ENCODE measurements around the gene SLC22A15. TPM values are rescaled to one million over a fixed set of nuclear protein-coding genes. Genes with fewer than 3 reads are reported as not detected.

The SLC22A15 gene
- total RNA-seq, 1 experiment from 2014 or later = 0.16 TPM

GRCh38 chr1:116105996-116106395 is 129.7 kb downstream of the SLC22A15 start:
- no peaks in the 10 kb centered on the region for H3K27me3 Mint-ChIP-seq (ENCODE audit: insufficient read depth, unreplicated experiment)
- no peaks in the 10 kb centered on the region for H3K9me3 Mint-ChIP-seq (ENCODE audit: unreplicated experiment)
- H3K4me1 ChIP-seq = peaks cover 18% of the 10 kb centered on the region
- H3K4me3 Mint-ChIP-seq (ENCODE audit: unreplicated experiment) = no peak overlapping the region
- no peak overlapping the region for H3K4me3 ChIP-seq (ENCODE audit: low read depth, low read length)
- POLR2A ChIA-PET = no interaction called here
- CTCF ChIA-PET = no interaction called here
- DNase-seq = no peak
- no peak for TF ChIP-seq CTCF (IDR thresholded peaks at IDR 0.05; ENCODE audit: insufficient read depth in 1 of 2, low read depth in 1 of 2, low read length in 1 of 2, severe bottlenecking in 1 of 2, unreplicated experiment in 1 of 2)
- H3K36me3 ChIP-seq (ENCODE audit: control insufficient read depth, insufficient read depth, low read length) = no peaks in the 10 kb centered on the region
- H3K27ac Mint-ChIP-seq (ENCODE audit: unreplicated experiment) = no peak overlapping the region
- H3K9me3 ChIP-seq = no peaks in the 10 kb centered on the region
- no peaks in the 10 kb centered on the region for H3K27me3 ChIP-seq (replicated peaks; ENCODE audit: control insufficient read depth, insufficient read depth, low read length)
- intact Hi-C loops (cut with micrococcal nuclease; ENCODE audit: unreplicated experiment) = no loop called here
- BruUV-seq (replicated peaks) = no TSS peak
- no peaks in the 10 kb centered on the region for H3K36me3 Mint-ChIP-seq (ENCODE audit: insufficient read depth, unreplicated experiment)
- peaks cover 10% of the 10 kb centered on the region for H3K4me1 Mint-ChIP-seq (ENCODE audit: low read depth, unreplicated experiment)

GRCh38 chr1:116106646-116107045 is 130.3 kb downstream of the SLC22A15 start:
- no peak for TF ChIP-seq CTCF (IDR thresholded peaks at IDR 0.05; ENCODE audit: insufficient read depth in 1 of 2, low read depth in 1 of 2, low read length in 1 of 2, severe bottlenecking in 1 of 2, unreplicated experiment in 1 of 2)
- Histone ChIP-seq H3K4me3 (ENCODE audit: low read depth, low read length) (no peak overlapping the region), H3K27me3 (replicated peaks; ENCODE audit: control insufficient read depth, insufficient read depth, low read length) (no peaks in the 10 kb centered on the region), H3K9me3 (no peaks in the 10 kb centered on the region), H3K4me1 (peaks cover 23% of the 10 kb centered on the region), H3K36me3 (ENCODE audit: control insufficient read depth, insufficient read depth, low read length) (no peaks in the 10 kb centered on the region)
- Mint-ChIP-seq H3K9me3 (ENCODE audit: unreplicated experiment) (no peaks in the 10 kb centered on the region), H3K36me3 (ENCODE audit: insufficient read depth, unreplicated experiment) (no peaks in the 10 kb centered on the region), H3K27ac (ENCODE audit: unreplicated experiment) (no peak overlapping the region), H3K27me3 (ENCODE audit: insufficient read depth, unreplicated experiment) (no peaks in the 10 kb centered on the region), H3K4me1 (ENCODE audit: low read depth, unreplicated experiment) (peaks cover 13% of the 10 kb centered on the region), H3K4me3 (ENCODE audit: unreplicated experiment) (no peak overlapping the region)
- ChIA-PET POLR2A (no interaction called here), CTCF (no interaction called here)
- no peak for DNase-seq
- intact Hi-C loops (cut with micrococcal nuclease; ENCODE audit: unreplicated experiment) = no loop called here
- no TSS peak for BruUV-seq (replicated peaks)

- H3K9me3 ChIP-seq = no peaks in the 10 kb centered on the region
- Mint-ChIP-seq H3K4me3 (ENCODE audit: unreplicated experiment) (no peak overlapping the region), H3K27me3 (ENCODE audit: insufficient read depth, unreplicated experiment) (no peaks in the 10 kb centered on the region), H3K4me1 (ENCODE audit: low read depth, unreplicated experiment) (peaks cover 20% of the 10 kb centered on the region), H3K9me3 (ENCODE audit: unreplicated experiment) (no peaks in the 10 kb centered on the region), H3K27ac (ENCODE audit: unreplicated experiment) (no peak overlapping the region), H3K36me3 (ENCODE audit: insufficient read depth, unreplicated experiment) (no peaks in the 10 kb centered on the region)
- BruUV-seq (replicated peaks) = no TSS peak
- no peaks in the 10 kb centered on the region for H3K27me3 ChIP-seq (replicated peaks; ENCODE audit: control insufficient read depth, insufficient read depth, low read length)
- no peak for TF ChIP-seq CTCF (IDR thresholded peaks at IDR 0.05; ENCODE audit: insufficient read depth in 1 of 2, low read depth in 1 of 2, low read length in 1 of 2, severe bottlenecking in 1 of 2, unreplicated experiment in 1 of 2)
- POLR2A ChIA-PET = no interaction called here
- H3K36me3 ChIP-seq (ENCODE audit: control insufficient read depth, insufficient read depth, low read length) = no peaks in the 10 kb centered on the region
- H3K4me1 ChIP-seq = peaks cover 28% of the 10 kb centered on the region
- intact Hi-C loops (cut with micrococcal nuclease; ENCODE audit: unreplicated experiment) = no loop called here
- H3K4me3 ChIP-seq (ENCODE audit: low read depth, low read length) = no peak overlapping the region
- CTCF ChIA-PET = no interaction called here
- no peak for DNase-seq
These were observed 131.1 kb downstream of the SLC22A15 start for GRCh38 chr1:116107371-116107770.

All from Caco-2 (cell line).